ENCODE data around the gene AAGAB. TPM values are rescaled to one million over a fixed set of nuclear protein-coding genes. Genes with fewer than 3 reads are reported as not detected.

The AAGAB gene
- 10 to 100 TPM; 19.1 to 36.5 (median 27.6) TPM for total RNA-seq

DNA sequence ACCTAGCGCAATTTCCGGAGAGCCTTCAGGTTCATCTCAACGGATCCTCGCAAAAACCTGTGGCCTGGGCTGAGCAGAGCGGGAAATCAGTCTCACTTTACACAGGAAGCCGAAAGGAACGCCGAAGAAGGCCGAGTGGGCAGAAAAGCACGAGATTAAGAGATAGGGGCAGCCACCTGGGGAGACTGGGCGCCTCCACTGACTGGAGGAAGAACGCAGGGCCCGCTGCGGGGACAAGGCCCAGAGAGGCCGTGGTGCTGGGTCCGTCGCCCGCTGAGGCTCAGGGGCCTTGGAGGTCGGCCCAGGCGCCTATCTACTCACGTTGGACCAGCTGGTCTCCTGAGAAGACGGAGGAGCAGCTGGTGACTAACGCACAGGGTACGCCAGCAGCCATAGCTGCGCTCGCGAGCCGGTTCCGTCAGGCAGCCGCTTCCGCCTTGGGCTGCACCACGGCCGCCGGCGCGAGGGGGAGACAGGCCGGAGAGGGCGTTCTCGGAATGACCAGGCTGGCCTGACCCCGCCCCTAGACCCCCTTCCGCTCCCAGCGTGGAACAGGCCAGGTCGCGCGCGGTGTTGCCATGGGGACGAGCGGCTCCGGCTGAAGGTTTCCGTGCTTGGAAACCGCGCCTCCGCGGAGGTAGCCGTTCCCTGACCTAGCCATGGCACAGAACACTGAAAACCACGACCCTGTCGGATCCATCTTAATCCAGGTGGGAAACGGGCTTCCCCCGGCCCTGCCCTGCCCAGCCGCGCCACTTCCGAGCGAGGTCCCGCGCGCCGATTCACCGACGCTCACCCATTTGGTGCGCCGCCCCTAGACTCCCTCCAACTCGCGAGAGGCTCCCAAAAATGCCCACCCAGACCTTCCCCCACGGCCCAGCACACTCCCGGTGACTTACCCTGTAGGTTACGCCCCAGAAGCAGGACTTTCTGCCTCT, at the start of gene AAGAB, which contains the start of gene IQCH:
Gene AAGAB, minus strand, starts transcription at position 424 of the 938 bp plus-strand sequence. Its CDS starts 30 bp downstream, at position 394.
Gene IQCH, plus strand, starts transcription at position 549 of the 938 bp plus-strand sequence. Its CDS starts 111 bp downstream, at position 660.
- no peaks in the 10 kb centered on the region for H3K36me3 ChIP-seq
- H3K9me3 ChIP-seq, result no peaks in the 10 kb centered on the region
- ATAC-seq, result peak; percentile 99
- peak within 1 kb of the TSS; percentile 71 to 92 (median 92) for H3K27ac ChIP-seq
- H3K4me3 ChIP-seq, result peak within 1 kb of the TSS; percentile 62 to 90
- TF ChIP-seq POLR2AphosphoS5 (IDR thresholded peaks at IDR 0.05), result peak; percentile 93
- TF ChIP-seq POLR2A (IDR thresholded peaks at IDR 0.05), result peak; percentile 65 to 66
- TF ChIP-seq, protein P1, sequence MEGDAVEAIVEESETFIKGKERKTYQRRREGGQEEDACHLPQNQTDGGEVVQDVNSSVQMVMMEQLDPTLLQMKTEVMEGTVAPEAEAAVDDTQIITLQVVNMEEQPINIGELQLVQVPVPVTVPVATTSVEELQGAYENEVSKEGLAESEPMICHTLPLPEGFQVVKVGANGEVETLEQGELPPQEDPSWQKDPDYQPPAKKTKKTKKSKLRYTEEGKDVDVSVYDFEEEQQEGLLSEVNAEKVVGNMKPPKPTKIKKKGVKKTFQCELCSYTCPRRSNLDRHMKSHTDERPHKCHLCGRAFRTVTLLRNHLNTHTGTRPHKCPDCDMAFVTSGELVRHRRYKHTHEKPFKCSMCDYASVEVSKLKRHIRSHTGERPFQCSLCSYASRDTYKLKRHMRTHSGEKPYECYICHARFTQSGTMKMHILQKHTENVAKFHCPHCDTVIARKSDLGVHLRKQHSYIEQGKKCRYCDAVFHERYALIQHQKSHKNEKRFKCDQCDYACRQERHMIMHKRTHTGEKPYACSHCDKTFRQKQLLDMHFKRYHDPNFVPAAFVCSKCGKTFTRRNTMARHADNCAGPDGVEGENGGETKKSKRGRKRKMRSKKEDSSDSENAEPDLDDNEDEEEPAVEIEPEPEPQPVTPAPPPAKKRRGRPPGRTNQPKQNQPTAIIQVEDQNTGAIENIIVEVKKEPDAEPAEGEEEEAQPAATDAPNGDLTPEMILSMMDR (IDR thresholded peaks at IDR 0.05), result peak in 3 of 4 experiments; percentile 8 to 38 (median 27)
- no peak for TF ChIP-seq EP300 (IDR thresholded peaks at IDR 0.05)
- no peaks in the 10 kb centered on the region for H3K27me3 ChIP-seq
- H3K4me1 ChIP-seq, result peaks cover 0 to 25% (median 10%) of the 10 kb centered on the region in 3 donors
- WGBS, 2 donors (ENCODE audit: low coverage in 1 of 2), result 0% methylated on average over 6 of the region's 76 CpGs

- WGBS, 2 donors (ENCODE audit: low coverage in 1 of 2), result 69 to 77% methylated on average over 4 of the region's 4 CpGs
- Histone ChIP-seq H3K4me1 (peaks cover 0 to 18% (median 0%) of the 10 kb centered on the region in 3 donors), H3K27me3 (no peaks in the 10 kb centered on the region), H3K4me3 (no peak overlapping the region), H3K36me3 (no peaks in the 10 kb centered on the region), H3K27ac (no peak overlapping the region), H3K9me3 (no peaks in the 10 kb centered on the region)
- TF ChIP-seq, protein P1 (IDR thresholded peaks at IDR 0.05), result peak; percentile 42 to 69 (median 59)
- no peak for TF ChIP-seq POLR2A (IDR thresholded peaks at IDR 0.05)
- no peak for TF ChIP-seq EP300 (IDR thresholded peaks at IDR 0.05)
- no peak for ATAC-seq
Measured at GRCh38 chr15:67303490-67304363, 49.3 kb upstream of the AAGAB start.

DNA sequence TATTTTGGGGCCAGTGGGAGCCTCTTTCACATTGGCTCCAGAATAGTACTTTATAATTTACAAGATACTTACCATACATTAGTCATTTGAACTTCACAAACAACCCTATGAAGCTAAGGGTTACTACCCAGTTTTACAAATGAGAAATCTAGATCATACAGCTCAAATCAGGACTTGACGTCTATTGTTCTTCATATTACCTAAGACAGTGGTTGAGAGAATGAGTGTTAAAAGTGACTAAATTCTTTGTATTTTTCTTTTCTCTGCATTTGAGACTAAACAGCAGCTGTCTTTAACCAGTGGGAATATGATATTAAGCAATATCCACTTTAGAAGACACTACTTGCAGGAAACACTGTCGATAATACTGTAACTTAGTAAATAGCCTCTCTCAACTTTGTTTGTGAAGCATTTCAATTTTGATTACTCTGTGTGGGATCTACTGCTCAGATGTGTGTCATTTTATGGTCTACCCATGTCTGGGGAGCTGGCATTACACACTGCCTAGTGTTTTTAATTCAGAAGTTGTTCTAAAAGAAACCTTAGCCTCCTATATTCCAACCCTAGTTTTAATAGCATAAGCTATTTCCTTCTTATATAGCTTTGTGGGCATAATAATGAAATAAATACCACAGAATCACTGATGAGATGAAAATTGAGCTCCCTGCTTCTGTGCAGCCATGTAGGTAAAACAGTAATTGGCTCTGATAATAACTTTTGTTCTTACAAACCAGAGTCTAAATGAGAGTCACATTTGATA, 46.0 kb upstream of the AAGAB start:
- no peak overlapping the region for H3K4me3 ChIP-seq
- TF ChIP-seq POLR2A (IDR thresholded peaks at IDR 0.05) (no peak), POLR2AphosphoS5 (IDR thresholded peaks at IDR 0.05) (no peak), EP300 (IDR thresholded peaks at IDR 0.05) (no peak)
- TF ChIP-seq, protein P1 (IDR thresholded peaks at IDR 0.05), result no peak
- H3K27me3 ChIP-seq, result no peaks in the 10 kb centered on the region
- no peaks in the 10 kb centered on the region for H3K9me3 ChIP-seq
- no peak for ATAC-seq
- 77 to 90% methylated on average over 2 of the region's 2 CpGs for WGBS, 2 donors (ENCODE audit: low coverage in 1 of 2)
- H3K4me1 ChIP-seq, result no peaks in the 10 kb centered on the region
- H3K36me3 ChIP-seq, result no peaks in the 10 kb centered on the region
- H3K27ac ChIP-seq, result no peak overlapping the region

GRCh38 chr15:67296684-67297083, 42.2 kb upstream of the AAGAB start:
- no peak overlapping the region for H3K4me3 ChIP-seq
- no peak overlapping the region for H3K27ac ChIP-seq
- TF ChIP-seq POLR2A (IDR thresholded peaks at IDR 0.05) (no peak), POLR2AphosphoS5 (IDR thresholded peaks at IDR 0.05) (no peak), EP300 (IDR thresholded peaks at IDR 0.05) (no peak)
- TF ChIP-seq, protein P1 (IDR thresholded peaks at IDR 0.05), result no peak
- no peak for ATAC-seq
- no peaks in the 10 kb centered on the region for H3K36me3 ChIP-seq
- no peaks in the 10 kb centered on the region for H3K4me1 ChIP-seq
- WGBS, 2 donors (ENCODE audit: low coverage in 1 of 2), result 50% methylated on average over 1 of the region's 1 CpG; no CpG with 5 or more reads in 1 of the 2 donors
- no peaks in the 10 kb centered on the region for H3K27me3 ChIP-seq
- no peaks in the 10 kb centered on the region for H3K9me3 ChIP-seq

Data from gastroesophageal sphincter (tissue), 4 donors.